ENCODE data around the gene CDH24. TPM values are rescaled to one million over a fixed set of nuclear protein-coding genes. Genes with fewer than 3 reads are reported as not detected.

The CDH24 gene
- total and polyA plus RNA-seq, 9 of the 15 experiments (the other 6 are each of a cell fraction or from before 2014, with no cell fraction given), result 0.04 to 16.2 (median 4.9) TPM

GRCh38 chr14:23024612-23025075 lies 32.7 kb downstream of the CDH24 start:
- no peaks in the 10 kb centered on the region for H3K9me1 ChIP-seq (ENCODE audit: control insufficient read depth, insufficient read depth, low read length)
- no peak overlapping the region for H3K27ac ChIP-seq (ENCODE audit: extremely low read depth, low read depth, low read length)
- no peak overlapping the region for H2AFZ ChIP-seq (ENCODE audit: low read depth, low read length)
- no peak overlapping the region for H3K4me2 ChIP-seq (ENCODE audit: insufficient read depth, low read length)
- no peaks in the 10 kb centered on the region for H3K9me3 ChIP-seq (replicated peaks; ENCODE audit: control insufficient read depth, insufficient read depth, low read depth, low read length)
- TF ChIP-seq ETS2 (tag; IDR thresholded peaks at IDR 0.05; ENCODE audit: borderline replicate concordance, poor library complexity, severe bottlenecking) (no peak), TGIF2 (CRISPR knock-in tag; IDR thresholded peaks at IDR 0.05) (no peak), FOXP1 (CRISPR knock-in tag; IDR thresholded peaks at IDR 0.05) (no peak), SRF (CRISPR knock-in tag; IDR thresholded peaks at IDR 0.05) (no peak), NR3C1 (CRISPR knock-in tag; IDR thresholded peaks at IDR 0.05) (no peak), NFIC (IDR thresholded peaks at IDR 0.05) (no peak), MEIS2 (IDR thresholded peaks at IDR 0.05; ENCODE audit: partially characterized antibody) (peak; percentile 31)
- intact Hi-C loops (cut with micrococcal nuclease), result no loop called here
- 87% methylated on average over 7 of the region's 7 CpGs for WGBS (ENCODE audit: insufficient coverage, low coverage, missing lambda C conversion rate)
- ChIA-PET CTCF (ENCODE audit: low intra/inter-chr PET ratio) (interaction anchor here (0.6 to 0.7 kb wide), 2 partner anchors 222 to 1271 kb away, joined by 3 to 5 read pairs; no protein-coding TSS in a partner anchor), POLR2A (interaction anchor here (0.9 to 6.6 kb wide), 5 partner anchors 13 to 29 kb away, joined by 3 to 65 read pairs (median 7); no protein-coding TSS in a partner anchor)
- BruUV-seq (replicated peaks), result no TSS peak
- peaks cover 11% of the 10 kb centered on the region; the same call in 2 of the 3 replicates for H3K79me2 ChIP-seq (ENCODE audit: control insufficient read depth, insufficient read depth, low read length)
- ATAC-seq (no peak), DNase-seq (ENCODE audit: extremely low read depth in 1 of 4, low spot score in 3 of 4) (no peak), FAIRE-seq (no peak)
- H3K9ac ChIP-seq (ENCODE audit: insufficient read depth in 1 of 2, low read depth in 2 of 2, low read length in 2 of 2), result no peak overlapping the region; a peak in 1 of 4 replicates
- in situ Hi-C loops (cut with MboI), result no loop called here
- H3K36me3 ChIP-seq (ENCODE audit: control insufficient read depth, insufficient read depth, low read length), result peaks cover 42% of the 10 kb centered on the region
- H4K20me1 ChIP-seq (replicated peaks; ENCODE audit: control insufficient read depth, insufficient read depth, low read length), result peaks cover 10% of the 10 kb centered on the region; the same call in 1 of the 2 replicates
- peaks cover 17 to 41% of the 10 kb centered on the region in 2 experiments; a peak in 4 of 5 replicates for H3K4me1 ChIP-seq (replicated peaks in 1 of 2; ENCODE audit: control insufficient read depth in 2 of 2, insufficient read depth in 2 of 2, low read length in 2 of 2)
- H3K4me3 ChIP-seq, result no peak overlapping the region
- no peaks in the 10 kb centered on the region for H3K27me3 ChIP-seq (ENCODE audit: control insufficient read depth in 2 of 2, insufficient read depth in 2 of 2, low read length in 2 of 2)
